Activated T-helper 17 cell treated with anti-CD3 and anti-CD28 coated beads, Interleukin-2, amount 50 U/mL, for 72 hours (primary cell): ENCODE data around the gene TXLNG. TPM values are rescaled to one million over a fixed set of nuclear protein-coding genes. Genes with fewer than 3 reads are reported as not detected.
"Not testable (repeated sequence)": the region's sequence is repeated elsewhere in the genome, so short reads cannot be mapped to it uniquely, and the experiment has no call there.

Source experiments
- ATAC-seq: fragments of 150-1000 bp; cut with Tn5 transposase; replicated peaks from 2 replicates; pipeline ENCODE4 v1.10.0; 2021; ENCODE audit warnings: mild to moderate bottlenecking, moderate library complexity
- H3K27ac Mint-ChIP-seq: one replicate; pipeline ENCODE4 v1.8.0; 2022; ENCODE audit warnings: mixed read lengths
- H3K27me3 Mint-ChIP-seq: one replicate; pipeline ENCODE4 v1.8.0; 2022; ENCODE audit warnings: mixed read lengths
- H3K36me3 Mint-ChIP-seq: one replicate; pipeline ENCODE4 v1.8.0; 2022; ENCODE audit warnings: low read depth, mild to moderate bottlenecking, mixed read lengths
- H3K4me1 Mint-ChIP-seq: one replicate; pipeline ENCODE4 v1.8.0; 2022; ENCODE audit warnings: mixed read lengths
- H3K4me3 Mint-ChIP-seq: one replicate; pipeline ENCODE4 v1.8.0; 2022; ENCODE audit warnings: mild to moderate bottlenecking, mixed read lengths
- H3K9me3 Mint-ChIP-seq: one replicate; pipeline ENCODE4 v1.8.0; 2022; ENCODE audit warnings: mixed read lengths
- total RNA-seq, 2 donors: library from RNA; stranded (reverse); gene quantifications; one replicate each; pipeline ENCODE4 v1.2.3, GENCODE V29; 2022

Gene TXLNG
- 10 to 100 TPM; 10.0 to 15.7 TPM for total RNA-seq

- ATAC-seq: peak; percentile 98
- H3K27me3 Mint-ChIP-seq: no peaks in the 10 kb centered on the region
- peak within 1 kb of the TSS; percentile 99 for H3K4me3 Mint-ChIP-seq
- H3K4me1 Mint-ChIP-seq: no peaks in the 10 kb centered on the region
- H3K9me3 Mint-ChIP-seq: no peaks in the 10 kb centered on the region
- peak within 1 kb of the TSS; percentile 93 for H3K27ac Mint-ChIP-seq
- peaks cover 24% of the 10 kb centered on the region for H3K36me3 Mint-ChIP-seq
Measured at GRCh38 chrX:16786139-16786790, at the start of gene TXLNG. TXLNG (plus strand) TSS chrX:16786466; CDS start chrX:16786488, 22 bp downstream.

- no peaks in the 10 kb centered on the region for H3K9me3 Mint-ChIP-seq
- no peak overlapping the region for H3K4me3 Mint-ChIP-seq
- H3K36me3 Mint-ChIP-seq: peaks cover 72% of the 10 kb centered on the region
- H3K27ac Mint-ChIP-seq: no peak overlapping the region
- peaks cover 5% of the 10 kb centered on the region for H3K4me1 Mint-ChIP-seq
- no peaks in the 10 kb centered on the region for H3K27me3 Mint-ChIP-seq
- no peak for ATAC-seq
Measured at GRCh38 chrX:16737024-16737423, 49.2 kb upstream of the TXLNG start.

- peaks cover 91% of the 10 kb centered on the region for H3K36me3 Mint-ChIP-seq
- no peaks in the 10 kb centered on the region for H3K9me3 Mint-ChIP-seq
- ATAC-seq: no peak
- no peaks in the 10 kb centered on the region for H3K4me1 Mint-ChIP-seq
- no peak overlapping the region for H3K4me3 Mint-ChIP-seq
- no peaks in the 10 kb centered on the region for H3K27me3 Mint-ChIP-seq
- H3K27ac Mint-ChIP-seq: no peak overlapping the region
Measured at GRCh38 chrX:16739574-16739973, 46.7 kb upstream of the TXLNG start.

GRCh38 chrX:16743604-16744325 is 42.5 kb upstream of the TXLNG start:
- no peak overlapping the region for H3K27ac Mint-ChIP-seq
- no peak for ATAC-seq
- H3K27me3 Mint-ChIP-seq: no peaks in the 10 kb centered on the region
- H3K9me3 Mint-ChIP-seq: no peaks in the 10 kb centered on the region
- H3K4me3 Mint-ChIP-seq: no peak overlapping the region
- H3K4me1 Mint-ChIP-seq: no peaks in the 10 kb centered on the region
- H3K36me3 Mint-ChIP-seq: peaks cover 72% of the 10 kb centered on the region

GRCh38 chrX:16745102-16745501 is 41.2 kb upstream of the TXLNG start:
- no peak for ATAC-seq
- H3K4me1 Mint-ChIP-seq: no peaks in the 10 kb centered on the region
- H3K9me3 Mint-ChIP-seq: no peaks in the 10 kb centered on the region
- peaks cover 64% of the 10 kb centered on the region for H3K36me3 Mint-ChIP-seq
- H3K4me3 Mint-ChIP-seq: no peak overlapping the region
- no peaks in the 10 kb centered on the region for H3K27me3 Mint-ChIP-seq
- H3K27ac Mint-ChIP-seq: no peak overlapping the region

GRCh38 chrX:16745659-16746058 is 40.6 kb upstream of the TXLNG start:
- Mint-ChIP-seq H3K4me3 (no peak overlapping the region), H3K27ac (no peak overlapping the region), H3K9me3 (no peaks in the 10 kb centered on the region), H3K4me1 (no peaks in the 10 kb centered on the region), H3K27me3 (no peaks in the 10 kb centered on the region), H3K36me3 (peaks cover 63% of the 10 kb centered on the region)
- ATAC-seq: no peak

GRCh38 chrX:16748425-16748824 is 37.8 kb upstream of the TXLNG start:
- no peak for ATAC-seq
- Mint-ChIP-seq H3K27ac (no peak overlapping the region), H3K4me1 (no peaks in the 10 kb centered on the region), H3K9me3 (no peaks in the 10 kb centered on the region), H3K36me3 (peaks cover 48% of the 10 kb centered on the region), H3K27me3 (no peaks in the 10 kb centered on the region), H3K4me3 (no peak overlapping the region)

- no peaks in the 10 kb centered on the region for H3K4me1 Mint-ChIP-seq
- no peaks in the 10 kb centered on the region for H3K9me3 Mint-ChIP-seq
- H3K4me3 Mint-ChIP-seq: no peak overlapping the region
- ATAC-seq: no peak
- peaks cover 53% of the 10 kb centered on the region for H3K36me3 Mint-ChIP-seq
- no peak overlapping the region for H3K27ac Mint-ChIP-seq
- H3K27me3 Mint-ChIP-seq: no peaks in the 10 kb centered on the region
Measured at GRCh38 chrX:16750136-16750535, 36.1 kb upstream of the TXLNG start.

GRCh38 chrX:16754019-16754418 is 32.2 kb upstream of the TXLNG start:
- no peak for ATAC-seq
- Mint-ChIP-seq H3K4me1 (no peaks in the 10 kb centered on the region), H3K27me3 (no peaks in the 10 kb centered on the region), H3K9me3 (no peaks in the 10 kb centered on the region), H3K36me3 (peaks cover 62% of the 10 kb centered on the region), H3K27ac (no peak overlapping the region), H3K4me3 (no peak overlapping the region)

GRCh38 chrX:16756724-16757123 is 29.5 kb upstream of the TXLNG start:
- Mint-ChIP-seq H3K27me3 (no peaks in the 10 kb centered on the region), H3K36me3 (peaks cover 74% of the 10 kb centered on the region), H3K9me3 (no peaks in the 10 kb centered on the region), H3K27ac (no peak overlapping the region), H3K4me3 (no peak overlapping the region), H3K4me1 (no peaks in the 10 kb centered on the region)
- ATAC-seq: no peak

- not testable (repeated sequence) for H3K27me3 Mint-ChIP-seq, H3K27ac Mint-ChIP-seq, ATAC-seq, H3K4me1 Mint-ChIP-seq, H3K4me3 Mint-ChIP-seq, H3K9me3 Mint-ChIP-seq
- H3K36me3 Mint-ChIP-seq: peaks cover 34% of the 10 kb centered on the region
Measured at GRCh38 chrX:16761500-16761899, 24.8 kb upstream of the TXLNG start.

GRCh38 chrX:16762579-16762978 is 23.7 kb upstream of the TXLNG start:
- Mint-ChIP-seq H3K9me3 (no peaks in the 10 kb centered on the region), H3K27ac (no peak overlapping the region), H3K36me3 (peaks cover 25% of the 10 kb centered on the region), H3K4me3 (no peak overlapping the region), H3K4me1 (no peaks in the 10 kb centered on the region), H3K27me3 (no peaks in the 10 kb centered on the region)
- ATAC-seq: no peak

GRCh38 chrX:16765594-16765993 is 20.7 kb upstream of the TXLNG start:
- Mint-ChIP-seq H3K9me3 (no peaks in the 10 kb centered on the region), H3K27ac (no peak overlapping the region), H3K36me3 (peaks cover 7% of the 10 kb centered on the region), H3K4me3 (no peak overlapping the region), H3K27me3 (no peaks in the 10 kb centered on the region), H3K4me1 (no peaks in the 10 kb centered on the region)
- ATAC-seq: no peak

GRCh38 chrX:16770970-16771482 is 15.2 kb upstream of the TXLNG start:
- Mint-ChIP-seq H3K4me3 (no peak overlapping the region), H3K4me1 (no peaks in the 10 kb centered on the region), H3K27ac (no peak overlapping the region), H3K36me3 (no peaks in the 10 kb centered on the region), H3K9me3 (no peaks in the 10 kb centered on the region), H3K27me3 (no peaks in the 10 kb centered on the region)
- no peak for ATAC-seq
